GM12878 (cell line): ENCODE data around the gene RBM11. TPM values are rescaled to one million over a fixed set of nuclear protein-coding genes. Genes with fewer than 3 reads are reported as not detected.

Source experiments
- ATAC-seq: fragments of 200-7000 bp; cut with Tn5 transposase; 3 replicates; pipeline ENCODE4 v1.9.1; 2020; ENCODE audit warnings: mild to moderate bottlenecking, moderate library complexity
- BruUV-seq: library from RNA; stranded (reverse); fragments of 400-500 nt; replicated peaks from 2 replicates; lab custom pipeline; 2021; lab: Mats Ljungman, UMichigan
- CTCF ChIA-PET: fragments of 300-600 bp; sonication (Branson Sonifier 250); formaldehyde crosslinking; extraction: SDS; loops from one replicate; lab custom pipeline; 2021; ENCODE audit warnings: inconsistent platforms; lab: Yijun Ruan, JAX
- POLR2A ChIA-PET: fragments of 350-600 bp; formaldehyde crosslinking; extraction: SDS; loops from one replicate; lab custom pipeline; 2021; ENCODE audit warnings: inconsistent platforms; lab: Charles Lee
- RAD21 ChIA-PET: fragments of 300-600 bp; sonication (Branson Sonifier 250); formaldehyde crosslinking; loops from one replicate; lab custom pipeline; 2023; ENCODE audit warnings: antibody characterized with exemption; ENCODE audit not compliant: unreplicated experiment; lab: Charles Lee
- SMC1A ChIA-PET: fragments of 300-600 bp; sonication (Branson Sonifier 250); formaldehyde crosslinking; loops from one replicate; lab custom pipeline; 2023; ENCODE audit not compliant: unreplicated experiment, uncharacterized antibody; lab: Charles Lee
- DNase-seq: peaks from one replicate; pipeline ENCODE4 v3.0.0-alpha.2; 2011; ENCODE audit warnings: low read depth, low spot score
- FAIRE-seq: peaks from 3 replicates; lab custom pipeline; 2011; peaks lifted over from hg19 to GRCh38; lab: Jason Lieb, UNC
- H2AFZ ChIP-seq: 2 replicates; pipeline ENCODE4 v1.6.0; 2011; ENCODE audit warnings: low read depth, low read length, control low read depth; ENCODE audit not compliant: control insufficient read depth
- H3K27ac ChIP-seq: 2 replicates; pipeline ENCODE4 v1.5.1; 2011; ENCODE audit warnings: control low read depth; ENCODE audit not compliant: control insufficient read depth, insufficient read depth
- H3K27me3 ChIP-seq, 2 experiments: replicated peaks in 1 of 2; 2 replicates each; pipeline versions ENCODE4 v1.6.0 to v1.6.1; 2011; ENCODE audit warnings: low read length in 1 of 2; ENCODE audit not compliant: control insufficient read depth in 2 of 2, insufficient read depth in 2 of 2
- H3K36me3 ChIP-seq, 2 experiments: 2 replicates each; pipeline ENCODE4 v1.5.1; 2011; ENCODE audit warnings: low read length in 1 of 2; ENCODE audit not compliant: control insufficient read depth in 2 of 2, insufficient read depth in 2 of 2
- H3K4me1 ChIP-seq: 2 replicates; pipeline ENCODE4 v1.6.1; 2011; ENCODE audit warnings: mild to moderate bottlenecking, low read length, moderate library complexity, mixed read lengths; ENCODE audit not compliant: control insufficient read depth, insufficient read depth
- H3K4me2 ChIP-seq: 2 replicates; pipeline ENCODE4 v1.6.0; 2011; ENCODE audit warnings: control low read depth; ENCODE audit not compliant: control insufficient read depth, insufficient read depth
- H3K4me3 ChIP-seq: fragments of 200-600 bp; sonication (generic); 2 replicates; pipeline ENCODE4 v1.5.1; 2016
- H3K79me2 ChIP-seq: 2 replicates; pipeline ENCODE4 v1.6.0; 2011; ENCODE audit warnings: low read length; ENCODE audit not compliant: control insufficient read depth, insufficient read depth
- H3K9ac ChIP-seq: 2 replicates; pipeline ENCODE4 v1.8.0; 2011; ENCODE audit warnings: low read length, control low read depth, mixed read lengths; ENCODE audit not compliant: control insufficient read depth, insufficient read depth
- H3K9me3 ChIP-seq: replicated peaks from 3 replicates; pipeline ENCODE4 v1.5.1; 2011; ENCODE audit warnings: mild to moderate bottlenecking, low read length; ENCODE audit not compliant: control insufficient read depth, insufficient read depth
- H4K20me1 ChIP-seq: 2 replicates; pipeline ENCODE4 v1.6.0; 2011; ENCODE audit not compliant: control insufficient read depth, insufficient read depth
- BACH1 ChIP-seq: fragments of 450-650 bp; IDR thresholded peaks from 2 replicates; pipeline ENCODE4 v1.6.1; 2017; ENCODE audit warnings: mild to moderate bottlenecking, borderline replicate concordance
- CHD2 ChIP-seq: IDR thresholded peaks from 2 replicates; pipeline ENCODE4 v1.6.1; 2011; ENCODE audit warnings: low read depth, low read length, improper control_type of control experiment, borderline replicate concordance
- CREM ChIP-seq: IDR thresholded peaks from 2 replicates; pipeline ENCODE4 v1.6.1; 2014; ENCODE audit warnings: antibody characterized with exemption, low read depth
- FOXK2 ChIP-seq: fragments of 450-650 bp; IDR thresholded peaks from 2 replicates; pipeline ENCODE4 v1.6.1; 2017; ENCODE audit warnings: mild to moderate bottlenecking, moderate library complexity
- GABPA ChIP-seq: IDR thresholded peaks from 2 replicates; pipeline ENCODE4 v1.6.1; 2014; ENCODE audit warnings: antibody characterized with exemption, low read depth, mild to moderate bottlenecking, inconsistent platforms
- HDAC2 ChIP-seq: fragments of 200-600 bp; sonication (generic); IDR thresholded peaks from 2 replicates; pipeline ENCODE4 v1.6.1; 2017
- NFIC ChIP-seq: IDR thresholded peaks from 2 replicates; pipeline ENCODE4 v1.6.1; 2012; ENCODE audit warnings: low read depth, mild to moderate bottlenecking, inconsistent platforms, low read length, moderate library complexity
- NFYB ChIP-seq: IDR thresholded peaks from 2 replicates; pipeline ENCODE4 v1.6.1; 2011; ENCODE audit warnings: low read depth, mild to moderate bottlenecking, low read length, improper control_type of control experiment, moderate library complexity; ENCODE audit not compliant: insufficient read depth
- NRF1 ChIP-seq: conservative IDR thresholded peaks from 2 replicates; pipeline ENCODE4 v1.6.1; 2011; ENCODE audit warnings: mild to moderate bottlenecking, low read depth, low read length, improper control_type of control experiment
- SP1 ChIP-seq: IDR thresholded peaks from one replicate; pipeline ENCODE4 v1.6.1; 2011; ENCODE audit warnings: low read depth, low read length
- SUZ12 ChIP-seq: fragments of 200-600 bp; sonication (generic); IDR thresholded peaks from one replicate; pipeline ENCODE4 v1.6.1; 2018; ENCODE audit warnings: antibody characterized with exemption, mild to moderate bottlenecking; ENCODE audit not compliant: unreplicated experiment
- WGBS: methylation state at CpG from one replicate; pipeline ENCODE4 v1.1.6; 2016; ENCODE audit warnings: low lambda C conversion rate; ENCODE audit not compliant: insufficient replicate concordance, insufficient coverage; ENCODE audit errors: missing lambda C conversion rate; 5-methylcytosine and 5-hydroxymethylcytosine counted together
- in situ Hi-C: fragments of 300-500 bp; cut with MboI; formaldehyde crosslinking; loops from 9 replicates; pipeline ENCODE4 v1.14.3; 2018; ENCODE audit warnings: mixed read lengths
- intact Hi-C: fragments of 100-400 bp; cut with micrococcal nuclease; formaldehyde crosslinking; loops from one replicate; pipeline ENCODE4 v1.14.2; 2022; ENCODE audit not compliant: unreplicated experiment
- polyA plus RNA-seq, 11 experiments: library from polyadenylated mRNA; depleted of rRNA in 4 of 11; unstranded in 6 of 11; stranded (reverse) in 5 of 11; fragments of >200 nt; fragmentation: Nextera tagmentation in 4 of 11; fragmentation: Illumina TruSeq in 1 of 11; extraction: Ambion mirVana in 4 of 11; extraction: Trizol in 1 of 11; gene quantifications; 1 replicate in 1 of 11; 2 replicates in 10 of 11; pipeline versions ENCODE4 v1.2.1 to v1.2.3, GENCODE V29; 2011 to 2016; ENCODE audit warnings: inconsistent platforms in 2 of 11, missing spikeins in 2 of 11, low read depth in 1 of 11
- total RNA-seq, 4 experiments: library from RNA; depleted of rRNA in 3 of 4; stranded (reverse); fragments of >200 nt in 3 of 4; fragmentation: Illumina TruSeq in 1 of 4; extraction: Trizol in 1 of 4; gene quantifications; 2 replicates each; pipeline versions ENCODE4 v1.2.1 to v1.2.3, GENCODE V29; 2013 to 2021
- TF ChIP-seq, protein P1 (sequence below): IDR thresholded peaks from 2 replicates; pipeline ENCODE4 v1.6.1; 2012; ENCODE audit warnings: low read length, inconsistent platforms
- TF ChIP-seq, protein P2 (sequence below): fragments of 450-650 bp; IDR thresholded peaks from 2 replicates; pipeline ENCODE4 v1.6.1; 2016; ENCODE audit warnings: mild to moderate bottlenecking, moderate library complexity, borderline replicate concordance
- TF ChIP-seq, protein P3 (sequence below): fragments of 450-650 bp; formaldehyde crosslinking; IDR thresholded peaks from 2 replicates; pipeline ENCODE4 v1.4.0; 2020; ENCODE audit warnings: mild to moderate bottlenecking, moderate library complexity

The RBM11 gene
- total and polyA plus RNA-seq, 10 of the 15 experiments (the other 5 are each of a cell fraction or from before 2014, with no cell fraction given): 0.29 to 1.8 (median 0.35) TPM; not detected in 1

GRCh38 chr21:14273736-14274538, 58.0 kb downstream of the RBM11 start:
- RAD21 ChIA-PET: no interaction called here
- no peak for FAIRE-seq
- H3K9me3 ChIP-seq: no peaks in the 10 kb centered on the region

More at GRCh38 chr21:14273736-14274538, 58.0 kb downstream of the RBM11 start:
- ChIA-PET CTCF (no interaction called here), POLR2A (no interaction called here), SMC1A (no interaction called here)
- BruUV-seq: no TSS peak
- Histone ChIP-seq H3K4me3 (no peak overlapping the region), H2AFZ (no peak overlapping the region), H3K27ac (no peak overlapping the region), H4K20me1 (no peaks in the 10 kb centered on the region), H3K4me2 (no peak overlapping the region), H3K27me3 (no peaks in the 10 kb centered on the region; a peak in 1 of 4 replicates), H3K4me1 (no peaks in the 10 kb centered on the region), H3K9ac (no peak overlapping the region), H3K79me2 (no peaks in the 10 kb centered on the region), H3K36me3 (no peaks in the 10 kb centered on the region)
- ATAC-seq: no peak
- in situ Hi-C loops: no loop called here
- DNase-seq: no peak
- 25% methylated on average over 39 of the region's 39 CpGs for WGBS
- intact Hi-C loops: no loop called here
- TF ChIP-seq NRF1: no peak
- TF ChIP-seq HDAC2: no peak
- no peak for TF ChIP-seq NFYB
- no peak for TF ChIP-seq NFIC
- TF ChIP-seq GABPA: no peak
- TF ChIP-seq, protein P1, sequence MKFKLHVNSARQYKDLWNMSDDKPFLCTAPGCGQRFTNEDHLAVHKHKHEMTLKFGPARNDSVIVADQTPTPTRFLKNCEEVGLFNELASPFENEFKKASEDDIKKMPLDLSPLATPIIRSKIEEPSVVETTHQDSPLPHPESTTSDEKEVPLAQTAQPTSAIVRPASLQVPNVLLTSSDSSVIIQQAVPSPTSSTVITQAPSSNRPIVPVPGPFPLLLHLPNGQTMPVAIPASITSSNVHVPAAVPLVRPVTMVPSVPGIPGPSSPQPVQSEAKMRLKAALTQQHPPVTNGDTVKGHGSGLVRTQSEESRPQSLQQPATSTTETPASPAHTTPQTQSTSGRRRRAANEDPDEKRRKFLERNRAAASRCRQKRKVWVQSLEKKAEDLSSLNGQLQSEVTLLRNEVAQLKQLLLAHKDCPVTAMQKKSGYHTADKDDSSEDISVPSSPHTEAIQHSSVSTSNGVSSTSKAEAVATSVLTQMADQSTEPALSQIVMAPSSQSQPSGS: no peak
- no peak for TF ChIP-seq CHD2
- no peak for TF ChIP-seq CREM
- no peak for TF ChIP-seq SUZ12
- TF ChIP-seq, protein P2, sequence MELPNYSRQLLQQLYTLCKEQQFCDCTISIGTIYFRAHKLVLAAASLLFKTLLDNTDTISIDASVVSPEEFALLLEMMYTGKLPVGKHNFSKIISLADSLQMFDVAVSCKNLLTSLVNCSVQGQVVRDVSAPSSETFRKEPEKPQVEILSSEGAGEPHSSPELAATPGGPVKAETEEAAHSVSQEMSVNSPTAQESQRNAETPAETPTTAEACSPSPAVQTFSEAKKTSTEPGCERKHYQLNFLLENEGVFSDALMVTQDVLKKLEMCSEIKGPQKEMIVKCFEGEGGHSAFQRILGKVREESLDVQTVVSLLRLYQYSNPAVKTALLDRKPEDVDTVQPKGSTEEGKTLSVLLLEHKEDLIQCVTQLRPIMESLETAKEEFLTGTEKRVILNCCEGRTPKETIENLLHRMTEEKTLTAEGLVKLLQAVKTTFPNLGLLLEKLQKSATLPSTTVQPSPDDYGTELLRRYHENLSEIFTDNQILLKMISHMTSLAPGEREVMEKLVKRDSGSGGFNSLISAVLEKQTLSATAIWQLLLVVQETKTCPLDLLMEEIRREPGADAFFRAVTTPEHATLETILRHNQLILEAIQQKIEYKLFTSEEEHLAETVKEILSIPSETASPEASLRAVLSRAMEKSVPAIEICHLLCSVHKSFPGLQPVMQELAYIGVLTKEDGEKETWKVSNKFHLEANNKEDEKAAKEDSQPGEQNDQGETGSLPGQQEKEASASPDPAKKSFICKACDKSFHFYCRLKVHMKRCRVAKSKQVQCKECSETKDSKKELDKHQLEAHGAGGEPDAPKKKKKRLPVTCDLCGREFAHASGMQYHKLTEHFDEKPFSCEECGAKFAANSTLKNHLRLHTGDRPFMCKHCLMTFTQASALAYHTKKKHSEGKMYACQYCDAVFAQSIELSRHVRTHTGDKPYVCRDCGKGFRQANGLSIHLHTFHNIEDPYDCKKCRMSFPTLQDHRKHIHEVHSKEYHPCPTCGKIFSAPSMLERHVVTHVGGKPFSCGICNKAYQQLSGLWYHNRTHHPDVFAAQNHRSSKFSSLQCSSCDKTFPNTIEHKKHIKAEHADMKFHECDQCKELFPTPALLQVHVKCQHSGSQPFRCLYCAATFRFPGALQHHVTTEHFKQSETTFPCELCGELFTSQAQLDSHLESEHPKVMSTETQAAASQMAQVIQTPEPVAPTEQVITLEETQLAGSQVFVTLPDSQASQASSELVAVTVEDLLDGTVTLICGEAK: no peak
- no peak for TF ChIP-seq BACH1
- TF ChIP-seq, protein P3, sequence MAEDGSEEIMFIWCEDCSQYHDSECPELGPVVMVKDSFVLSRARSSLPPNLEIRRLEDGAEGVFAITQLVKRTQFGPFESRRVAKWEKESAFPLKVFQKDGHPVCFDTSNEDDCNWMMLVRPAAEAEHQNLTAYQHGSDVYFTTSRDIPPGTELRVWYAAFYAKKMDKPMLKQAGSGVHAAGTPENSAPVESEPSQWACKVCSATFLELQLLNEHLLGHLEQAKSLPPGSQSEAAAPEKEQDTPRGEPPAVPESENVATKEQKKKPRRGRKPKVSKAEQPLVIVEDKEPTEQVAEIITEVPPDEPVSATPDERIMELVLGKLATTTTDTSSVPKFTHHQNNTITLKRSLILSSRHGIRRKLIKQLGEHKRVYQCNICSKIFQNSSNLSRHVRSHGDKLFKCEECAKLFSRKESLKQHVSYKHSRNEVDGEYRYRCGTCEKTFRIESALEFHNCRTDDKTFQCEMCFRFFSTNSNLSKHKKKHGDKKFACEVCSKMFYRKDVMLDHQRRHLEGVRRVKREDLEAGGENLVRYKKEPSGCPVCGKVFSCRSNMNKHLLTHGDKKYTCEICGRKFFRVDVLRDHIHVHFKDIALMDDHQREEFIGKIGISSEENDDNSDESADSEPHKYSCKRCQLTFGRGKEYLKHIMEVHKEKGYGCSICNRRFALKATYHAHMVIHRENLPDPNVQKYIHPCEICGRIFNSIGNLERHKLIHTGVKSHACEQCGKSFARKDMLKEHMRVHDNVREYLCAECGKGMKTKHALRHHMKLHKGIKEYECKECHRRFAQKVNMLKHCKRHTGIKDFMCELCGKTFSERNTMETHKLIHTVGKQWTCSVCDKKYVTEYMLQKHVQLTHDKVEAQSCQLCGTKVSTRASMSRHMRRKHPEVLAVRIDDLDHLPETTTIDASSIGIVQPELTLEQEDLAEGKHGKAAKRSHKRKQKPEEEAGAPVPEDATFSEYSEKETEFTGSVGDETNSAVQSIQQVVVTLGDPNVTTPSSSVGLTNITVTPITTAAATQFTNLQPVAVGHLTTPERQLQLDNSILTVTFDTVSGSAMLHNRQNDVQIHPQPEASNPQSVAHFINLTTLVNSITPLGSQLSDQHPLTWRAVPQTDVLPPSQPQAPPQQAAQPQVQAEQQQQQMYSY: no peak
- TF ChIP-seq SP1: no peak
- no peak for TF ChIP-seq FOXK2
